ENCODE results near the gene GAA.
"Not testable (repeated sequence)": the region's sequence is repeated elsewhere in the genome, so short reads cannot be mapped to it uniquely, and the experiment has no call there.

Gene GAA

GRCh38 chr17:80151333-80151732, 50.0 kb downstream of the GAA start:
- DNase-seq, result no peak

- no peak for DNase-seq
Observed at GRCh38 chr17:80152081-80152702, 50.8 kb downstream of the GAA start.

- no peak for DNase-seq
Observed at GRCh38 chr17:80153004-80153403, 51.6 kb downstream of the GAA start.

GRCh38 chr17:80154166-80154565, 52.8 kb downstream of the GAA start:
- DNase-seq, result no peak

- not testable (repeated sequence) for DNase-seq
Observed at GRCh38 chr17:80155600-80155999, 54.2 kb downstream of the GAA start.

GRCh38 chr17:80158846-80159245, 57.5 kb downstream of the GAA start:
- DNase-seq, result no peak

- no peak for DNase-seq
Observed at GRCh38 chr17:80160536-80160935, 59.2 kb downstream of the GAA start.

- DNase-seq, result no peak
Observed at GRCh38 chr17:80163336-80163735, 62.0 kb downstream of the GAA start.

- DNase-seq, result no peak
Observed at GRCh38 chr17:80164185-80164584, 62.8 kb downstream of the GAA start.

GRCh38 chr17:80166446-80166845, 65.1 kb downstream of the GAA start:
- DNase-seq, result no peak

- no peak for DNase-seq
Observed at GRCh38 chr17:80168371-80168770, 67.0 kb downstream of the GAA start.

- DNase-seq, result no peak
Observed at GRCh38 chr17:80169107-80169506, 67.7 kb downstream of the GAA start.
